ENCODE data around the gene DIO3.

Gene DIO3

DNA sequence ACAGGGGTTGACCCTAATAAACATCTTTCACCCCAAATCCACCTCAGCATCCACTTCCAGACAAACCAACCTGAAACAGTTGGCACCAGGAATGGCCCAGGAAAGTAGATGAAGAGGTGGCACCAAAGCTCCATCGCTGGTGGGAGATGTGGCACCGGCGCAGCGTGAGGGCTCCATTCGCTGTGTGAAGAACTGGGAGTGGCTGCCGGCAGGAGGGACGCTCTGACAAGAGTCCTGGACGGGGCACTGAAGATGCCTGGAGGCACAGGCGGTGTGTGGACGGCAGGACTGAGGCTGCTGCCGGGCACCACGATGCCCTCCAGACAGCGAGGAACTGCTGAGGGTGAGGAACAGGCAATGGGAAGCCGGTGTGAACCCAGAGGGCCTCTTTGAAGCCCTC lies 29.3 kb downstream of the DIO3 start:
- Histone ChIP-seq H3K27ac (replicated peaks) (no peak overlapping the region), H3K27me3 (ENCODE audit: insufficient read depth, poor library complexity, severe bottlenecking) (no peaks in the 10 kb centered on the region), H3K4me3 (replicated peaks; ENCODE audit: insufficient read depth, low read length) (no peak overlapping the region)
- TF ChIP-seq, protein P1, sequence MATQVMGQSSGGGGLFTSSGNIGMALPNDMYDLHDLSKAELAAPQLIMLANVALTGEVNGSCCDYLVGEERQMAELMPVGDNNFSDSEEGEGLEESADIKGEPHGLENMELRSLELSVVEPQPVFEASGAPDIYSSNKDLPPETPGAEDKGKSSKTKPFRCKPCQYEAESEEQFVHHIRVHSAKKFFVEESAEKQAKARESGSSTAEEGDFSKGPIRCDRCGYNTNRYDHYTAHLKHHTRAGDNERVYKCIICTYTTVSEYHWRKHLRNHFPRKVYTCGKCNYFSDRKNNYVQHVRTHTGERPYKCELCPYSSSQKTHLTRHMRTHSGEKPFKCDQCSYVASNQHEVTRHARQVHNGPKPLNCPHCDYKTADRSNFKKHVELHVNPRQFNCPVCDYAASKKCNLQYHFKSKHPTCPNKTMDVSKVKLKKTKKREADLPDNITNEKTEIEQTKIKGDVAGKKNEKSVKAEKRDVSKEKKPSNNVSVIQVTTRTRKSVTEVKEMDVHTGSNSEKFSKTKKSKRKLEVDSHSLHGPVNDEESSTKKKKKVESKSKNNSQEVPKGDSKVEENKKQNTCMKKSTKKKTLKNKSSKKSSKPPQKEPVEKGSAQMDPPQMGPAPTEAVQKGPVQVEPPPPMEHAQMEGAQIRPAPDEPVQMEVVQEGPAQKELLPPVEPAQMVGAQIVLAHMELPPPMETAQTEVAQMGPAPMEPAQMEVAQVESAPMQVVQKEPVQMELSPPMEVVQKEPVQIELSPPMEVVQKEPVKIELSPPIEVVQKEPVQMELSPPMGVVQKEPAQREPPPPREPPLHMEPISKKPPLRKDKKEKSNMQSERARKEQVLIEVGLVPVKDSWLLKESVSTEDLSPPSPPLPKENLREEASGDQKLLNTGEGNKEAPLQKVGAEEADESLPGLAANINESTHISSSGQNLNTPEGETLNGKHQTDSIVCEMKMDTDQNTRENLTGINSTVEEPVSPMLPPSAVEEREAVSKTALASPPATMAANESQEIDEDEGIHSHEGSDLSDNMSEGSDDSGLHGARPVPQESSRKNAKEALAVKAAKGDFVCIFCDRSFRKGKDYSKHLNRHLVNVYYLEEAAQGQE (IDR thresholded peaks at IDR 0.05; ENCODE audit: insufficient replicate concordance, low read depth) = no peak
- TF ChIP-seq GABPA (IDR thresholded peaks at IDR 0.05; ENCODE audit: low read depth) = no peak
- TF ChIP-seq POLR2AphosphoS5 (IDR thresholded peaks at IDR 0.05; ENCODE audit: low read depth) = no peak
- no peak for TF ChIP-seq SPI1 (IDR thresholded peaks at IDR 0.05; ENCODE audit: borderline replicate concordance, low read depth)
- TF ChIP-seq CTCF (IDR thresholded peaks at IDR 0.05; ENCODE audit: insufficient read depth, low read length) = no peak
- no peak for DNase-seq (ENCODE audit: low read depth in 1 of 2, low spot score in 1 of 2)

DNA sequence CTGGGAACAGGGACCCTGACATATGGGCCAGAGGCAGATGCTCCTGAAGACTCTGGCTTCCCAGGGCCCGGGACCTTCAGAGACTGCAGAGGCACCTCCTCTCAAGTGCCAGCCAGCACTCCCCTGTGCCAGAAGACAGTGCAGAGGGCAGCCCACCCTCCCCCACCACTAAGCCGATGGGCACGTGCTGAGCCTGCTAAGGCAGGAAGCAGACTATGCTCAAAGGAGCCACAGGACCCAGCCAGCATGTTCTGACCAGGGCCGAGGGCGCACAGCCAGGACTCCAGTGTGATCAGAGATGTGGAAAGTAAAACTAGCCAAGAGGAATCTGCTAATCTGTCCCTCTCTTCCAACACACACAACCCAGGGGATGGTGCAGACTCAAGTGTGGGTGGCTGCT lies 29.8 kb downstream of the DIO3 start:
- DNase-seq (ENCODE audit: low read depth in 1 of 2, low spot score in 1 of 2) = no peak
- no peak overlapping the region for H3K27ac ChIP-seq (replicated peaks)
- H3K4me3 ChIP-seq (replicated peaks; ENCODE audit: insufficient read depth, low read length) = no peak overlapping the region
- TF ChIP-seq CTCF (IDR thresholded peaks at IDR 0.05; ENCODE audit: insufficient read depth, low read length) (no peak), GABPA (IDR thresholded peaks at IDR 0.05; ENCODE audit: low read depth) (no peak), SPI1 (IDR thresholded peaks at IDR 0.05; ENCODE audit: borderline replicate concordance, low read depth) (no peak), POLR2AphosphoS5 (IDR thresholded peaks at IDR 0.05; ENCODE audit: low read depth) (no peak)
- TF ChIP-seq, protein P1 (IDR thresholded peaks at IDR 0.05; ENCODE audit: insufficient replicate concordance, low read depth) = no peak
- no peaks in the 10 kb centered on the region for H3K27me3 ChIP-seq (ENCODE audit: insufficient read depth, poor library complexity, severe bottlenecking)

GRCh38 chr14:101591582-101591981 lies 30.3 kb downstream of the DIO3 start:
- TF ChIP-seq GABPA (IDR thresholded peaks at IDR 0.05; ENCODE audit: low read depth) (no peak), SPI1 (IDR thresholded peaks at IDR 0.05; ENCODE audit: borderline replicate concordance, low read depth) (no peak), POLR2AphosphoS5 (IDR thresholded peaks at IDR 0.05; ENCODE audit: low read depth) (no peak), CTCF (IDR thresholded peaks at IDR 0.05; ENCODE audit: insufficient read depth, low read length) (no peak)
- TF ChIP-seq, protein P1 (IDR thresholded peaks at IDR 0.05; ENCODE audit: insufficient replicate concordance, low read depth) = no peak
- Histone ChIP-seq H3K27me3 (ENCODE audit: insufficient read depth, poor library complexity, severe bottlenecking) (no peaks in the 10 kb centered on the region), H3K4me3 (replicated peaks; ENCODE audit: insufficient read depth, low read length) (no peak overlapping the region), H3K27ac (replicated peaks) (no peak overlapping the region)
- no peak for DNase-seq (ENCODE audit: low read depth in 1 of 2, low spot score in 1 of 2)
